Measurements from ENCODE around the gene SH3GL1.
"Not testable (repeated sequence)": the region's sequence is repeated elsewhere in the genome, so short reads cannot be mapped to it uniquely, and the experiment has no call there.

The SH3GL1 gene

DNA sequence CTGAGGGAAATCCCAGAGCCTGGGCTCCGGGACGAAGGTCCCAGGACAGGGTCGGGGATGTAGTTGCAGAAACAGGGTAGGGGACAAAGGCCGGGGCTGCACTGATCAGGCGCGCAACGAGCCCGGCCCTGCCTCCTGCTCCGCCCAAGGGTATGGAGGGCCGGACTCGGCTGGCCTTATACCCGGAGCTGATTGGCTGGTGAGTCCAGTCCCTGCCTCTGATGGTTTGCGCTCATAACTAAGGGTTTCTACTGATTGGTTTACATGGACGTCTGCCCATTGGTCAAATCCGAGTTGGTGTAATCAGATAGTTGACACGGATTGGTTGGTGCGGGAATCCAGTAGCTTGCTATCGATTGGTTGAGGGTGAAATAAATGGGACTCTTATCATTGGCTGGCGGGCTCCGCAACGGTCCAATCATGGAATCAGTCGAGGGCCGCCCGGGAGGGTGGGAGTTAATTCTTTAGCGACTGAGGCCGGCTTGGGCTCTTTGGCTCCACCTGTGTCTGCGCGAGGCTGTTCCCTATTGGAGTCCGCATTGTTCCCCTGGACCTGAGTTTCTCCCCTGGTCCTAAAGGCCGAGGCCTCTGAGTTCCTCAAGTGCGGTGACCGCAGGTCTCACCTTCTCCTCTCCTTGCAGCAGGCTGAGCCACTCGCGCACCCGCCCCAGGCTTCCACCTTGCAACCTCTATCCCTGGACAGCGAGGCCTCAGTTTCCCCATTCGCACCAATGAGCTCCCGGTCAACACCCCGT lies 57.6 kb downstream of the SH3GL1 start:
- DNase-seq = peak; percentile 100

DNA sequence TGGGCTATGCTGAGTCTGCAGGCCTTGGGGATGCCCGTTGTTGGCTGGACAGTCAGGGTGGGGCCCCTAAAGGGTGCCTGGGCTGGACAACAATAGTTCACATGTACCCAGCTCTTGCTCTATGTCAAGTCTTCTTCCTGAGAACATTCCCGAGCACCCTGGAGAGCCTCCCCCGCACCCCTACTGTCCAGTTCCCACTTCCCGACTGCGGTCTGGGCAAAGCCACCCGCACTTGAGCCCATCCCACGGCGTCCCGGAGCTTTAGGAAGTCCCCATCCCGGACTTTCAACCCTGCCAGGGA lies 58.1 kb downstream of the SH3GL1 start:
- DNase-seq = no peak

GRCh38 chr19:4338441-4339355 lies 61.6 kb downstream of the SH3GL1 start, which contains the start of gene STAP2:
Gene STAP2, minus strand, starts transcription at chr19:4338827. Its CDS starts 74 bp downstream, at chr19:4338753.
- DNase-seq = no peak

DNA sequence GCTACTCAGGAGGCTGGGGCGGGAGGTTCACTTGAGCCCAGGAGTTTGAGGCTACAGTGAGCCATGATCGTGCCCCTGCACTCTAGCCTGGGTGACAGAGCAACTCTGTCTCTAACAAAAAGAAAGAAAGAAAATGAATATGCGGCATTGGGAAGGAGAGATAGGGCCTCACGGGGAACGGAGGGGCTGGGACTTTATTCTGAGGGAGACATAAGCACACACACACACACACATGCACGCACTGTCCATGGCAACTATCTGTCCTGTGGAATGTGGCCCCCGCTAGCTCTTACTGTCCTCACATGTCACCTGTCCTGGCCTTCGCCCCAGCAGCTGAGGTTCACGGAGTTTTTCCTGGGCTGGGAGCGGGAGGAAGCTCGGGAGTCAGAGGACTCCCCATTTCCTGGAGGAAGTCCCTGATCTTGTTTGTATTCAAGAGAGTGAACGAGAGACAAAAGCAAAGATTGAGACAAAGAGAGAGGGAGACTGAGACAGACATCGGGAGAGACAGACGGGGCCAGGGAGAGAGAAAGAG lies 62.4 kb downstream of the SH3GL1 start:
- DNase-seq = no peak

DNA sequence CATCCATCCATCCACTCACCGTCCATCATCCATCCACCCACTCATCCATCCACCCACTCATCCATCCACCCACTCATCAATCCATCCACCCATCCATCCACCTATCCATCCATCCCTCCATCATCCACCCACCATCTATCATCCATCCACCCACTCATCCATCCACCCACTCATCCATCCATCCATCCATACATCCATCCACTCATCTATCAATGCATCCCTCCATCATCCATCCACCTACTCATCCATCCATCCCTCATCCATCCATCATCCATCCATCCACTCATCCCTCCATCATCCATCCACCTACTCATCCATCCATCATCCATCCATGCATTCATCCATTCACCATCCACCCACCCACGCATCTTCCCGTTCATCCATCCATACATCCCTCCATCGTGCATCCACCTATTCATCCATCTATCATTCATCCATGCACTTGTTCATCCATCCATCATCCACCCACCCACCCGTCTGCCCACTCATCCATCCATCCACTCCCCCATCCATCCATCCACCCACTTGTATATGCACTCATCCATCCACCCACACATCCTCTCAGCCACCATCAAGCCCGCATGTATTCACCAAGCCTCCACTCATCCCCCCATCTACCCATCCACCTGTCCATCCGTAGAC lies 65.3 kb downstream of the SH3GL1 start:
- no peak for DNase-seq

- no peak for DNase-seq
These were observed 70.5 kb downstream of the SH3GL1 start for GRCh38 chr19:4329858-4330257.

DNA sequence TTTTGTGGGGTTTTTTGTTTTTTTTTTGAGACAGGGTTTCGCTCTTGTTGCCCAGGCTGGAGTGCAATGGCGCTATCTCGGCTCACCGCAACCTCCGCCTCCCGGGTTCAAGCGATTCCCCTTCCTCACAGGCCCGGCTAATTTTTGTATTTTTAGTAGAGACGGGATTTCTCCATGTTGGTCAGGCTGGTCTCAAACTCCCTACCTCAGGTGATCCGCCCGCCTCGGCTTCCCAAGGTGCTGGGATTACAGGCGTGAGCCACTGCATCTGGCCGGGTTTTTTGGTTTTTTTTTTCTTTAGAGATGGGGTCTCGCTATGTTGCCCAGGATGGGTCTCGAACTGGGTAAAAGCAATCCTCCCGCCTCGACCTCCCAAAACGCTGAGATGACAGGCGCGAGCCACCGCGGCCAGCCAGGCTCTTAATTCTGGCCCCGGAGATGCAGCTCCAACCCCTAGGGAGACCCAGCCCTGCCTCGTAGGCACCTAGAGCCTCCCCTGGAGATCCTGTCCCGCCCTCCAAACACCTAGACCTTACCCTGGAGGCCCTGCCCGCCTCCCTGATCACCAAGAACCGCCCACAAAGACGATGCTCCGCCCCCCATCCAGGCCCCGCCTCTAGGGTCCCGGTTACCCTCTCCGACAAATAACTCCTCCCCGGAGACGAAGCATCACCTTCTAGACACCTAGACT lies 71.2 kb downstream of the SH3GL1 start:
- DNase-seq = not testable (repeated sequence)

GRCh38 chr19:4328243-4328990 lies 71.9 kb downstream of the SH3GL1 start:
- DNase-seq = peak; percentile 97

GRCh38 chr19:4327877-4328242 lies 72.5 kb downstream of the SH3GL1 start:
- DNase-seq = no peak

GRCh38 chr19:4327252-4327876 lies 73.0 kb downstream of the SH3GL1 start:
- DNase-seq = peak; percentile 55

- no peak for DNase-seq
These were observed 73.5 kb downstream of the SH3GL1 start for GRCh38 chr19:4326837-4327251.

DNA sequence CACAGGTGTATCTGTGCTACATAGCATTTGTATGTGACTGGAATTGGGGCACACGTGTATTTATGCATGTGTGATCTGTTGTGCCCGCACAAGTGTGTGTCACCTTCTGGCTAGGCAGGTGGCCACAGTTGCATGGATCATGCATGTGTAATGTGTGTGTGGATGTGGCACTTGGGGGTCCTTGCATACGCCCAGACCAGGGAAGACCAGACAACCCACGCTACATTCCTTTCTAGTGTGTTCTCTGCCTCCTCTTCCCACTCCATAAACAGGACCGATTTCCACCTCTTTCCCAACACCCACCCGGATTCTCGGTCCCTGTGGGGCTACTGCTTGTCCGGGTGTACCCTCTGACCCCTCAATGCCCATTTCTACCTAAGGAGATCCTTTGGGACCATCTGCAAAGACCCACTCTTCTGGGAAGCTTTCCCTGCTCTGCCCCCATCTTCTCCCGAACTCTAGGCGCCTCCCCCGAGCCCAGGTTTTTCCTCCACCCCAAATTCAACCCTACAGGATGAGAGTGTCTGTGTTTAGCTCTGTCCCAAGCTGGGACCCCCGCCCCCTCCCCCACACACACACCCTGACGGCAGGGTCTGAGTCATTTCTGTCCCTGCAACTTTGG lies 74.0 kb downstream of the SH3GL1 start:
- no peak for DNase-seq

- DNase-seq = no peak
These were observed 76.1 kb downstream of the SH3GL1 start for GRCh38 chr19:4324228-4324627.

GRCh38 chr19:4323692-4324091 lies 76.7 kb downstream of the SH3GL1 start:
- no peak for DNase-seq

DNA sequence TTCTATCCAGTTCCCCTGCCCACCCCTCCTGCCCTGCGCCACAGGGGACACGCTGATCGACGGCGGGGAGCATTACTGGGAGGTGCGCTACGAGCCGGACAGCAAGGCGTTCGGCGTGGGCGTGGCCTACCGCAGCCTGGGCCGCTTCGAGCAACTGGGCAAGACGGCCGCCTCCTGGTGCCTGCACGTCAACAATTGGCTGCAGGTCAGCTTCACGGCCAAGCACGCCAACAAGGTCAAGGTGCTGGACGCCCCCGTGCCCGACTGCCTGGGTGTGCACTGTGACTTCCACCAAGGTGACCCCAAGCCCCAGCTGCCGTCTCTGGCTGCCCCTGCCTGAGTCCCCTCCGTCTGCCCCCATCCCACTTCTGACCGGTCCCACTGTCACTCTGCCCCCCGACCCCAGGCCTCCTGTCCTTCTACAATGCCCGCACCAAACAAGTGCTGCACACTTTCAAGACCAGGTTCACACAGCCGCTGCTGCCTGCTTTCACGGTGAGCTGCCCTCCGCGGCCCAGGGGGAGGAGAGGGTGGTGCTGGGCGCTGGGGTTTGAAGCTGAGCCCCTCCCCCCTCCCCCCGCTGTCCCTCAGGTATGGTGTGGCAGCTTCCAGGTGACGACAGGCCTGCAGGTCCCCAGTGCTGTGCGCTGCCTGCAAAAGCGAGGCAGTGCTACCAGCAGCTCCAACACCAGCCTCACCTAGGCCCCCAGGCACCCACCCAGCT lies 77.2 kb downstream of the SH3GL1 start:
- no peak for DNase-seq

GRCh38 chr19:4320419-4320818 lies 79.9 kb downstream of the SH3GL1 start:
- DNase-seq = no peak

- DNase-seq = no peak
These were observed 81.2 kb downstream of the SH3GL1 start for GRCh38 chr19:4319067-4319718.

DNA sequence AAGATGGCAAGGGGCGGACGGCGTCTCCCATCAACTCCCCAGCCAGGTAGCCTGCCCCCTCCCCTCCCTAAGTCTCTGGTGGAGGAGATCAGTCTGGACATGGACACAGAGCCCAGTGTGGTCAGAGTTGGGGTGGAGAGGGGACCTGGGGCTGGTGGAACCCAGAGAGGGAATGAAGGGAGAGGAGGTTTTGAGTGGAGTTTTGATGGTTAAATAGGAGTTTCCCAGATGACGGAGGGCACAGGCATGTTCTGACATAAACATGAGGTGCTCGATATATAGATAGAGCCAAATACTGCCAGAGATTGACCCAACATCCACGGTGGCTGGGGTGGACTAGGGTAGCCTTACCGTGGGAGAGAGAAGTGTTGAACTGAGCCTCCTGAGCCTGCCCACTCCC lies 81.9 kb downstream of the SH3GL1 start:
- no peak for DNase-seq

DNA sequence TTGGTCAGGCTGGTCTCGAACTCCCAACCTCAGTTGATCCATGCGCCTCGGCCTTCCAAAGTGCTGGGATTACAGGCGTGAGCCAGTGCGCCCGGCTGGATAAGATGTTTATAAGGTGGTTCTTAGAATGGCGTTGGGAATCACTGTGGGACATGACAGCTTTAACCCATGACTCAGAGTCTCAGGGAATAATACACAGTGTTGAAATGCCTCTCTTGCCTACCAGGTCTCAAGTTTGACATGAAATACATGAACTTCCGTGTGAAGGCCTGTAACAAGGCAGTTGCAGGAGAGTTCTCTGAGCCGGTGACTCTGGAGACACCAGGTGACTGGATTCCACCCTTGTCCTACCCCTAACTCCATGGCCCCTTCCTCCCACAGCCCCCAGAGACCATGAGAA lies 83.4 kb downstream of the SH3GL1 start:
- no peak for DNase-seq

All from fibroblast of skin of scalp (primary cell).